Measurements from ENCODE around the gene PRAME.
"Not testable (repeated sequence)": the region's sequence is repeated elsewhere in the genome, so short reads cannot be mapped to it uniquely, and the experiment has no call there.

The PRAME gene

DNA sequence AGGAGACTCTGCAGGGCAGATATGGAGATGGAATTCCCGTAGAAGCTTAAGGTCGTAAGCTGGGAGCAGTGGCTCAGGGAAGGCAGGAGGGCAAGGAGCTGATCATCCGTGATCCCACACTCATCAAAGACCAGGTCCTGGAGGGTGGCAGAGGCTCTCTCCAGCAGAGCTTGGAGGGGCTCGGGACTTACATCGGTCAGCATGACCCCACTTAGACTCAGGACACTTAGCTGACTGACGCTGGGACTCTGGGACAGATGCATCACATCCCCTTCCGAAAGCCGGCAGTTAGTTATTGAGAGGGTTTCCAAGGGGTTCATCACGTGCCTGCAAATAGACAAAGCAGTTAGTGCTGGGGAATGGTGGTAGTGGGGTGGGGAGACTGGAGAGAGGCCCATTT lies 10.7 kb downstream of the PRAME start:
- DNase-seq: no peak

DNA sequence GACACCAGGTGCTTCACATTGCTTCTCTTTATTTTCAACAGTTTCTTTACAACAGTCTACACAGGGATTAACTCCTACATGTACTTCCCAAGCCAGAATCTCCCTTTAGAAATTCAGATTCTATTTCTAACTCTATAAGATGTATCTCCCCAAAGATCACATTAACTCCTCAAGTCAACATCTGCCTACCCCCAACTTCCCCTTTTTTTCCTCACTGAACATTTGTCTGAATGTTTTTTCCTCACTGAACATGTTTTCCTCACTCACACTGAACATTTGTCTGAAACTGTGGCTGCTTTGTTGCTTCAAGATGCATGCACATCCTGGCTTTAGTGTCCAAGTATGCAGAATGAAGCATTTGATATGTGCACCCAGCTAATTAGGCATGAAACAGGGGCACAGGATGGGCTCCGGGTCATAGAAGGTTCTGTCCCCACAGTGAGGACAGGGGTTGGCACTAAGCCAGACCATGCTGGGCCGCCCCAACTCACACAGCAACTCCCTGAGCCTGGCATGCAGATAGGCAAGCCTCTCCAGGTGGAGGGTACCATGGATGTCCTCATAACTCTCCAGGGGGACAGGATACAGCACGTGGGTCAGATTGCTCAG lies 11.3 kb downstream of the PRAME start:
- no peak for DNase-seq

DNA sequence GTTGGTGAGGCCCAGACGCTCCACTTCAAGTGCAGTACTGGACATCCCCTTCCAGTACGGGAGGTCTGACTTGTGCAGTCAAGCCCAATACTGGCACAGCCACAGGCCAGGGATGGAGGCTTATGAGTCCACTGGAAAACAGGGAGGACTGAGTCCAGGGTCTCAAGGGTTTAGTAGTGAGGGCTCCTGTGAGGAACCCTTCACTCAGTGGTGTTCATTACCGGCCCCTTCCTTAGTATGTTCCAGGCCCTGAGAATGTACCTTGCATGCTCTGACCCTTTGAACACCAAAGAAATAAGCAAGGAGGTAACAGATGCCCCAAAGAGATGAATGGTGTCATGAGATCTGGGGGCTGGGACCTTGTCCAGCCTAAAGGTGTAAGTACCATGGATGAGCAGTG lies 11.8 kb downstream of the PRAME start:
- DNase-seq: no peak

DNA sequence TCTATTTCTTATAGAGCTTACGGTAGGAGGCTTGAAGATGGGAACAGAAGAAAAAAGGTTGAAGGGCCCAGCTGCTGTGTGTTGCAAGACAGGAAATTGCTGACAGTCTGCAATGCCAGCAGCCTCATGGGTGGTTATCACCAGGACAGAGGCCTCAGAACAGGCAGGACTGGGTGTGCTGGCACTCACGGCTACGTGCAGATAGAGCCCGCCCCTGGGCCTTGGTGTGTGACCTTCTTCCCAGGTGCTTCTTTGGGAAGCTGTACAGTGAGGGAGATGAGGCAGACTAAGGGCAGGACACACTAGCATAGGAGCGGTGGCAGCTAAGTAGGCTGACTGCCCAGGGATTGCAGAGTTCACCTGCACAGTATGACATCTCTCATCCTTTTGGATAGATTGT lies 12.6 kb downstream of the PRAME start:
- no peak for DNase-seq

DNA sequence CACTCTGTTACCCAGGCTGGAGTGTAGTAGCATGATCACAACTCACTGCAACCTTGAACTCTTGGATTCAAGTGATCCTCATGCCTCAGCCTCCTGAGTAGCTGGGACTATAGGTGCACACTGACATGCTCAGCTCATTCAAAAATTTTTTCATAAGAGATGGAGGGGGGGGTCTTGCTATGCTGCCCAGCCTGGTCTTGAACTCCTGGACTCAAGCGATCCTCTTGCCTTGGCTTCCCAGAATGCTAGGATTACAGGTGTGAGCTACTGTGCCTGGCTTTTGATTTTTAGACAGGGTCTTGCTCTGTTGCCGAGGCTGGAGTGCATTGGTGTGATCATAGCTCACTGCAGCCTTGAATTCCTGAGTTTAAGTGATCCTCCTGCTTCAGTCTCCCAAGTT lies 14.0 kb downstream of the PRAME start:
- no peak for DNase-seq

GRCh38 chr22:22538226-22538989 lies 20.7 kb downstream of the PRAME start:
- DNase-seq: no peak

DNA sequence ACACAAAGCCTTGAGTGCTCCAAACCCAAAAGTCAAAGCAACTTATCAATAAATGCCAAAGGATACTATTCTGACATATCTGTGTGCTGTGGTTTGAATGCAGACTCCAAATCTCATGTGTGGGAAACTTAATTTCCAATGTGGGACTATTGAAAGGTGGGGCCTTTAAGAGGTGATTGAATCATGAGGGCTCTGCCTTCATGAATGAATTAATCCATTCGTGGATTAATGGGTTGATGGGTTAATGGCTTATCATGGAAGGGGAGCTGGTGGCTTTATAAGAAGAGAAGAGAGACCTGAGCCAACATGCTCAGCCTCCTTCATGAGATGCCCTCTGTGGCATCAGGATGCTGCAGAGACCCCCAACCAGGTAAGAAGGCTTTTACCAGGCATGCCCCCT lies 22.1 kb downstream of the PRAME start:
- no peak for DNase-seq

DNA sequence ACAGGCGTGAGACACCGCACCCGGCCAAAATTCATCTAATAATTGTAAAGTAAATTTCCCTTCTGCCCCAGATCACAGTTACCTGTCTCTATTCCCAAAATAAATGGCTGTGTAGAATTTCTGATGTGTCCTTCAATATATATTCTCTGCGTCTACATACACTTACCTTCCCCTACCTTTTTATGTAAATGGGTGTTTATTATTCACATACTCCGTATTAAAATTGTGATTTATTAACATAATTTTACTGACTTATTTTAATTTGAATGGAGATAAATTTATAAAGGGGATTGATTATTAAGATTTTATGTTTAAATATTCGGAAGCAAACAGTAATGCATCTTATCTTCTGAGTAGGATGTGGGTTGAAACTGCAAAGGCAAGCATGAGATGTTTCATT lies 22.6 kb downstream of the PRAME start:
- no peak for DNase-seq

DNA sequence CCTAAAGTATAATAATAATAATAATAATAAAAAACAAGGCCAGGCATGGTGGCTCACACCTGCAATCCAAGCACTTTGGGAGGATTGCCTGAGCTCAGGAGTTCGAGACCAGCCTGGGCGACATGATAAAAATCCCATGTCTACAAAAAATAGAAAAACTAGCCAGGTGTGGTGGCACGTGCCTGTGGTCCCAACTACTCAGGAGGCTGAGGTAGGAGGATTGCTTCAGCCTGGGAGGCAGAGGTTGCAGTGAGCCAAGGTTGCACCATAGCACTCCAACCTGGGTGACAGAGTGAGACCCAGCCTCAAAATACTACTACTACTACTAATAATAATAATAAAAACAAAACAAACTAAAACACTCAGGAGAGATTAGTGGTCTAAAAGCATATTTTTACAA lies 23.4 kb downstream of the PRAME start:
- DNase-seq: no peak

- no peak for DNase-seq
Observed at GRCh38 chr22:22534604-22535415, 24.3 kb downstream of the PRAME start.

DNA sequence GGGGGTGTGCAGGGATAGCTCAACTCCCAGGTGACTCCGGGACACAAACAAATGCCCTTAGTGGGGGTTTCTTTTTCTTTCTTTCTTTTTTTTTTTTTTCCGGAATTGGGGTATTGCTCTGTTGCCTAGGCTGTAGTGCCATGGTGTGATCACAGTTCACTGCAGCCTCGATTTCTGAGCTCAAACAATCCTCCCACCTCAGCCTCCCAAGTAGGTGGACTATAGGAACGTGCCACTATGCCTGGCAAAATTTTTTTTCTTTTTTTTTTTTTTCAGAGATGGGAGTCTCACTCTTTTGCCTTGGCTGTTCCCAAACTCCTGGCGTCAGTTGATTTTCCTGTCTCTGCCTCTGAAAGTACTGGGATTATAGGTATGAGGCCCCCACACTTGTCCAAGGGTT lies 25.2 kb downstream of the PRAME start:
- DNase-seq: no peak

DNA sequence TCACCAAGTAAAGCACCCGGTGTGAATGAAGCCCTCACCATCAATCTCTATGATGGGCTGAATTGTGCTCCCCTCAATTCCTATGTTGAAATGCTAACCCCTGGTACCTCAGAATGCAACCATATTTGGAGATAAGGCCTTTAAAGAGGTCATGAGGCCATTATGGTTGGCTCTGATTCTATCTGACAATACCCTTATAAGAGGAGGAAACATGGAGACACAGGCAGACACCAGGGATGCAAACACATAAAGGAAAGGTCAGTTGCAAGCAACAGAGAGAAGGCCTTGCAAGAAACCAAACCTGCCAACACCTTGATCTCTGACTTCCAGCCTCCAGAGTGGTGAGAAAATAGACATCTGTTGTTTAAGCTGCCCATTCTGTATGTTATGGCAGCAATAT lies 25.6 kb downstream of the PRAME start:
- DNase-seq: no peak

DNA sequence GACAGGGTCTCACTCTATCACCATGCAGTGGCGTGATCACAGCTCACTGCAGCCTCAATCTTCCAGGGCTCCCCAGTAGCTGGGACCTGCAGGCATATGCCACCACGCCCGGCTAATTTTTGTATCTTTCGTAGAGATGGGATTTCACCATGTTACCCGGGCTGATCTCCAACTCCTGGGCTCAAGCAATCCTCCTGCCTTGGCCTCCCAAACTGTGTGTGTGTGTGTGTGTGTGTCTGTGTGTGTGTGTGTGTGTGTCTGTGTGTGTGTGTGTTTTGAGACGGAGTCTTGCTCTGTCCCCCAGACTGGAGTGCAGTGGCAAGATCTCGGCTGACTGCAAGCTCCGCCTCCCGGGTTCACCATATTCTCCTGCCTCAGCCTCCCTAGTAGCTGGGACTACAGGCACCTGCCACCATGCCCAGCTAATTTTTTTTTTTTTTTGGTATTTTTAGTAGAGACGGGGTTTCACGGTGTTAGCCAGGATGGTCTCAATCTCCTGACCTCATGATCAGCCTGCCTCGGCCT lies 26.5 kb downstream of the PRAME start:
- DNase-seq: not testable (repeated sequence)

DNA sequence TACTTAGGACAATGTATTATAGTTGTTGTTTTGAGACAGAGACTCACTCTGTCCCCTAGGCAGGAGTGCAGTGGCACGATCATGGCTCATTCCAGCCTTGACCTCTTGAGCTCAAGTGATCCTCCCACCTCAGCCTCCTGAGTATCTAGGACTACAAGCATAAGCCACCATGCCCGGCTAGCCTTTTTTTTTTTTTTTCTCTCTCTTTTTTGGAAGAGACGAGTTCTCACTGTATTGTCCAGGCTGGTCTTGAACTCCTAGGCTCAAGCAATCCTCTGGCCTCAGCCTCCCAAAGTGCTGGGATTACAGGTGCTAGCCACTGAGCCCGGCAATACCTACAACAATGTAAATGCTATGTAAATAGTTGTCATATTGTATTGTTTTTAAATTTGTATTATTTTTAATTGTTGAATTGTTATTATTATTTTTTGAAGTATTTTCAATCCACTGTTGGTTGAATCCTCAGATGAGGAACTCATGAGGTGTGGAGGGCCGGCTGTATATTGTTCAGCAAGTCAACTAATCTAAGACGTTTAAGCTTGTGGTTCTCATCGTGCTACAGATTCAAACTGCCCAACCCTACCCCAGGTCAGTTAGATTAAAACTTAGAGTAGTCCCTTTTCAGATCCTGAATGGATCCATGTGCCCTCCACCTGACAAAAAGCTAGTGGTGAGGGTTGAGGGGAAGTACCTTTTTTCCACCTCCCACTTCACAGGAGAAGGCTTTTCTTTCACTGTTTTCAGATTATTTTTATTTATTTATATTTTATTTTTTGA lies 27.1 kb downstream of the PRAME start:
- no peak for DNase-seq

GRCh38 chr22:22528780-22529179 lies 30.3 kb downstream of the PRAME start:
- no peak for DNase-seq

GRCh38 chr22:22527312-22527711 lies 31.8 kb downstream of the PRAME start:
- no peak for DNase-seq

DNA sequence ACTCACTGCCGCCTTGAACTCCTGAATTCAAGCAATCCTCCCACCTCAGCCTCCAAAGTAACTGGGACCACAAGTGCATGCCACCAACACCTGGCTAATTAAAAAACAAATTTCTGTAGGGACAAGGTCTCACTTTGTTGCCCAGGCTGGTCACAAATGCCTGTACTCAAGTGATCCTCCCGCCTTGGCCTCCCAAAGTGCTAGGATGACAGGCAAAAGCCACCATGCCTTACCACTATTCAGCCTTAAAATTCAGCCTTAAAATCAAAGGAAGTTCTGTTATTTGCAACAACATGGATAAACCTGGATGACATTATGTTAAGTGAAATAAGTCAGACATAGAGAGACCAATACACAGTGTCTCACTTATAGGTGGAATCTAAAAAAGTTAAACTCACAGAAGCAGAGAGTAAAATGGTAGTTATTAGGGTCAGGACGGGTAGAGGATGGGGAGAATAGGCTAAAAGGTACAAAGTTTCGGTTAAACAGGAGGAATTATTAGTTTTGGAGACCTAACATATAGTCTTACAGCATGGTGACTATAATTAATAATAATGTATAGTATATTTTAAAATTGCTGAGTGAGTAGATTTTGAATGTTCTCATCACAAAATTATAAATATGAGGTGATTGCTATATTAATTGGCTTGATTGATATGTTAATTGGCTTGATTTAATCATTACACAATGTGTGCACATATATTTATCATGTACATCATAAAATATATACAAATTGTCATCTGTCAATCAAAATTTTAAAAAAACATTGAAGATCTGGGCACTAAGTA lies 32.7 kb downstream of the PRAME start:
- DNase-seq: no peak

DNA sequence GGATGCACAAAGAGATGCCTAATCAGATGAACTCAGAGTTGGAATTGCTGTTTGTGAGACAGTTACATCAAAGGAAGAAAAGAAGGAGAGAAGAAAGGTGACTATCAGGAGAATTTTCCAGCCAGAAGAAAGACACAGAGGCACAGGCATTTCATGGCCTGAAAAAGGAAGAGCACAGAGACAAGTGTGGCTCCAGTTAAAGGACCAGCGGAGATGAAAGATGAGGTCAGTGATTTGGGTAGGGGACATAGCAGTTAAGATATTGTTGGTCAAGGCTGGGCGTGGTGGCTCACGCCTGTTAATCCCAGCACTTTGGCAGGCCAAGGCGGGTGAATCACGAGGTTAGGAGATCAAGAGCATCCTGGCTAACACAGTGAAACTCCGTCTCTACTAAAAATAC lies 35.6 kb downstream of the PRAME start:
- DNase-seq: no peak

- DNase-seq: no peak
Observed at GRCh38 chr22:22521631-22522030, 37.4 kb downstream of the PRAME start.

DNA sequence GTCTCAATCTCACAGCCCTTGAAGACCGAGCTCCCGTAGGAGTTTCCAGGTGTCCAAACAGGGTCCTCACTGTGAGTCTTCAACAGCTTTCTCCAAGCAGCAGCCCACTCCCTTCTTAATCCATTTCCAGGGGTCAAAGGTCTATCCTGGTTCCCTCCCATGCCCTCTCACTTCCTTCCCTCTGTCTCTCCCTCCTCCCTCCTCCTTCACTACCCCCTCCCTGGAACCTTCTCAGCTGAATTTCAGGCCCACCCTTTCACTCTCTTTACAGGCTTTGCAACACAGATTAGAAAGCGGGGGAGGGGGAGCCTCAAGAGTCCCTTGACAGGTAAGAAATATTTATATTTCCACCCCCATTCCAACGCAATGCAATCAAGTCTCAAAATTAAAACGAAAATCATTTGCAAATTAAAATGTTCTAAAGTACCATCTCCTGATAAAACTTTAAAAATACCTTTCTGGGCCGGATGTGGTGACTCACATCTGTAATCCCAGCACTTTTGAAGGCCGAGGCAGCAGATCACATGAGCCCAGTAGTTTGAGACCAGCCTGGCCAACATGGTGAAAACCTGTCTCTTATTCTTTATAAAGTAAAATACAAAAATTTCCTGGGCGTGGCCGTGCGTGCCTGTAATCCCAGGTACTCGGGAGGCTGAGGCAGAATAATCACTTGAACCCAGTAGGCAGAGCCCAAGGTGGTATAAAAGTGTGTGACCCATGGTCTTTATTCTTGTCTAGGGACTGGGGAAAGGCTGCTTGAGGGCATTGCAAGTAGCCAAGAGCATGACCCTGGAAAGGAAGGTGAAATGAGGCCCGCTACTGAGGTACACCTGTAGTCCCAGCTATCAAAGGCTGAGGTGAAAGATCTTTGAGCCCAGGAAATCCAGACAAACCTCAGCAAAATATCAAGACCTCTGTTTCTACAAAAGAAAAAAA lies 38.1 kb downstream of the PRAME start:
- DNase-seq: no peak
